22Rv1 (cell line): ENCODE results near the gene CAPRIN1.

Experiments used
- ZFX ChIP-seq: fragments of 450-650 bp; IDR thresholded peaks from 2 replicates; pipeline ENCODE4 v1.6.1; 2017; ENCODE audit warnings: antibody characterized with exemption, borderline replicate concordance
- TF ChIP-seq, protein P1 (sequence below): fragments of 450-650 bp; IDR thresholded peaks from 2 replicates; pipeline ENCODE4 v1.5.1; 2017; ENCODE audit warnings: mild to moderate bottlenecking

DNA sequence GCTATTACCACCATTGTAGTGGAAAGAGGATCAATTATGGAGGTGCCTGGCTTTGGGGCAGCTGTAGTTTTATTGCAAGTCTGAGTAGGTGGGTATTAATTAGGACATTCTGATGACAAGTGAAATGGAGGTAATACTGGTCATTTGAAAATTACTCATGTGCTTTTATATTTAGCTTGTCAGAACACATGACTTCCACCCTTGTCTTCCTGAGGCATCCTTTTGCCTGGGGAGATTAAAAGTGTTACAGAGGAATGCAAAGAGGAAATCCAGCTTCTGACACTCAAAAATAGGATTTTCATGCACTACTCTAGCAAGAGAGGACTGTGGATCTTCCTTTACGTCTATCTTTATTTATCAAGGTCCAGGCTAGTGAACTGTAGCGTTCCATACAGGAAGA is 44.7 kb upstream of the CAPRIN1 start:
- TF ChIP-seq, protein P1, sequence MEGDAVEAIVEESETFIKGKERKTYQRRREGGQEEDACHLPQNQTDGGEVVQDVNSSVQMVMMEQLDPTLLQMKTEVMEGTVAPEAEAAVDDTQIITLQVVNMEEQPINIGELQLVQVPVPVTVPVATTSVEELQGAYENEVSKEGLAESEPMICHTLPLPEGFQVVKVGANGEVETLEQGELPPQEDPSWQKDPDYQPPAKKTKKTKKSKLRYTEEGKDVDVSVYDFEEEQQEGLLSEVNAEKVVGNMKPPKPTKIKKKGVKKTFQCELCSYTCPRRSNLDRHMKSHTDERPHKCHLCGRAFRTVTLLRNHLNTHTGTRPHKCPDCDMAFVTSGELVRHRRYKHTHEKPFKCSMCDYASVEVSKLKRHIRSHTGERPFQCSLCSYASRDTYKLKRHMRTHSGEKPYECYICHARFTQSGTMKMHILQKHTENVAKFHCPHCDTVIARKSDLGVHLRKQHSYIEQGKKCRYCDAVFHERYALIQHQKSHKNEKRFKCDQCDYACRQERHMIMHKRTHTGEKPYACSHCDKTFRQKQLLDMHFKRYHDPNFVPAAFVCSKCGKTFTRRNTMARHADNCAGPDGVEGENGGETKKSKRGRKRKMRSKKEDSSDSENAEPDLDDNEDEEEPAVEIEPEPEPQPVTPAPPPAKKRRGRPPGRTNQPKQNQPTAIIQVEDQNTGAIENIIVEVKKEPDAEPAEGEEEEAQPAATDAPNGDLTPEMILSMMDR: no peak
- TF ChIP-seq ZFX: no peak
